ENCODE results near the gene PCAT7.
"Not testable (repeated sequence)": the region's sequence is repeated elsewhere in the genome, so short reads cannot be mapped to it uniquely, and the experiment has no call there.

Gene PCAT7

DNA sequence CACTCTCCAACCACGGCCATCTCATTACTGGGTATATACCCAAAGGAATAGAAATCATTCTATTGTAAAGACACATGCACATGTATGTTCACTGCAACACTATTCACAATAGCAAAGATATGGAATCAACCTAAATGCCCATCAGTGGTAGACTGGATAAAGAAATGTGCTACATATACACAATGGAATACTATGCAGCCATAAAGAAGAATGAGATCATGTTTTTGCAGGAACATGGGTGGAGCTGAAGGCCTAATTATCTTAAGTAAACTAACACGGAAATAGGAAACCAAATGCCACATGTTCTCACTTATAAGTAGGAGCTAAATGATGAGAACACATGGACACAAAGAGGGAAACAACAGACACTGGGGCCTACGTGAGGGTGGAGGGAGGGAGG, 9.4 kb downstream of the PCAT7 start:
- not testable (repeated sequence) for DNase-seq

DNA sequence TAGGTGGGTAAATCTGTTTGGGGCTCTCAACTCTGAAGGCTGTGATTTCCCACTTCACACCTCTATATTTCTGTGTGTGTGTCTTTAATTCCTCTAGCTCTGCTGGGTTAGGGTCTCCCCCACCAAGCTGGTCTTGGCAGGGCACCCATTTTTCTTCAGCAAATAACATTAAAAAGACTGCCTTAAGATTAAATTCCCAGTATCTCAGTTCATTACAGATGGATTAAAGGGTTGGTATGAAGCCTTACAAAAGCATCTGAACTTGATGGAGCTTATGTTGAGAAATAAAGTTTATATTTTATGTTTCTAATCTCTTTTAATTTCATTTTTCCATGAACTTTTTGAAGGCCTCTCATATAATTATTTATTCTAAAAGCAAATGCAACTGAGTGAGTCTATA, 11.7 kb downstream of the PCAT7 start:
- no peak for DNase-seq

DNA sequence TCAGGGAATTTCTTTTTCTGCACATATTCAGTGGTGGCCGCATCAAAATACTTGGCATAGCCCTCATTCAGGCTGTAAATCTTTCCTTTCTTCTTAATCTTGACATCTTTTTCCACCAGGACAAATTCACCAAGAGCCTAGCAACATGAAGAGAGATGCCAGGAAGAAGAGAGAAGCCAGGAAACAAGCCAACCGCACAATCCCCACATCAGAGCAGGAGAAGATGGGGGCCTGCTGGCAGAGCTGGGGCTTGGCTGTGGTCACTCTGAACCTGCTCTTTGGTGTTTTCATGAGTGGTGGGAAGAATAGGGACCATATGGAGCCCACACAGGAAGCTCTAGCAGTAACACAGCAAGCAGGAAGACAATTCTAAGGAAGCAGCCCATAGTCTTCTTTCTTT, 12.4 kb downstream of the PCAT7 start:
- no peak for DNase-seq

DNA sequence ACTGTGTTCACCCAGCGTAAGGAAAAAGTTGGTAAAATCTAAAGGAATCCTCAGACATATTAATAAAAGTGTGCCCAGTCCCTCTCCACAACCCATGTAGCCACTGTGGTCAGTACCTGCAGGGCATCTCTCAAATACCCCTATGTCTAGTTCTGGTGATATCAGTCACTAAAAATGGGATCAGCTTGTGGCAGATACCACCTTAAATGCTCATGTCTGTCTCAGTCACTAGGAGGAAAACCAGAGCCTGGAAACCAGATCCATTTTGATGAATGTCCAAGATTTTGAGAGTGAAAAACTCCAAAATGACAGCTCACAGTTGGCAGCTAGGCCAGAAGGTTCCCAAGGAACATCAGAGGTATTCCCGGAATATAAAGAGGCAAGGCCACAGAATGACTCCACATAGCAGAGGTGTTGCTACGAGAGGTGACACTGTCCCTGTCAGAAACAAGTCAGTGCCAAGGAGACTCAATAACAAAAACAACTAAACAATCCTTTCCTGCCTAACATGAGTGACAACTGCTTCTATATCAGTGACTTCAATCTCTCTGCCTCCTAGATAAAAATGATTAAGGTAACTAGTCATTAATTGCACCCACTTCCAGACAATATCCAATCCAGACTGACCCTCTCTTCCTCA, 13.5 kb downstream of the PCAT7 start:
- no peak for DNase-seq

- DNase-seq, result no peak
Observed at GRCh38 chr9:94568972-94569712, 14.3 kb downstream of the PCAT7 start.

DNA sequence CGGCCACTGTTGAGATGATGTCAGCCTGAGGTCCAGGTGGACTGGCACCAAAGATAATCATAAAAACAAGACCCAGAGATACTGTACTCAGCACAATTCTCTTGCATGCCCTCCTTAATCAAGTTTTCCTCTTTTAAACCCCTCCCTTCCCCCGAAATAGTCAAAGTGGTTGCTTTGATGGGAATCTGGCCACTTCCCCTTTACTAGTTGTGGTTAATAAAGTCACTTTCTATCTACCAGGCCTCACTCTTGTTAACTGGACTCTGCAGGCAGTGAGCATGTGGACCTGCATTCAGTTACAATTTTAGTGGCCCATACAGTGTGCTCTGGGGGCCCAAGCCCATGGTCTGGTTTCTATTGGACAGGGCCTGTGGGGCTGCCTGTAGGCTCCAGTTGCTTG, 21.2 kb downstream of the PCAT7 start:
- DNase-seq, result no peak

DNA sequence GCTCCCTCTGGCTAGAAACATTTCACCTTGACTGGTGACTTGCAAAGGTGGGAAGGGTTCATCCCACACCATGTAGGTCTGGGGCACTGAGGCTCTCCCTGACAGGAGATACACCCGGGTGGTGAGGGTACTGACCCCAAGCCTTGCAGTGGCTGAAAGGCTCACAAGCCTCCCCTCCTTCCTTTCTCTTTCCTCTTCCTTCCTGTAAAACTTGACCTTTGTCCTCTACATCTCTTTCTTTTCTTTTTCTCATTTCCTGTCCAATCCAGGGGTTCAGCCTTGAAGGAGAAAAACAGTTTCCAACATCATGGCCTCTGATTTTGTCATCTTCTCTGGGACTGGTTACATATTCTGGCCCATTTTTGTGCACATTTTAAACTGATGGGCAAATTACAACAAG, 22.2 kb downstream of the PCAT7 start:
- DNase-seq, result no peak

- no peak for DNase-seq
Observed at GRCh38 chr9:94577571-94577970, 22.7 kb downstream of the PCAT7 start.

DNA sequence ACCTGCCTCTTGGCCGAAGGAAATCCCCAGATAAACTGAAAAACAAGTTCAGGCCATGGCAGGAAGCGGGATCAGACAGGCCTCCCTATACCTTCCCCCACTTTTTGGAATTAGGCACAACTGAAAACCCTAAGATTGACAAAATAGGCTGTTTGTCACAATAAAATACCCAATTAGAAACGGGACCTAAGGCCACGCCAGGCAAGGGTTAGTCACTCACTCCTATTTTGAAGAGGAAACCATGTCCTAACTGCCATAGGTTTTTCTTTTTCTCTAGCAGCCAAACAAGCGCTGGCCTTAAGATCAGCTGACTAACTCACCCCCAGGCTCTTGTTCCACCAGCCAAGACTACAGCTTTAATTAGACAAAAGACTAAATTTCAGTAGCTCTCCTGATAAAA, 26.8 kb downstream of the PCAT7 start:
- no peak for DNase-seq

GRCh38 chr9:94584555-94584954, 29.7 kb downstream of the PCAT7 start:
- no peak for DNase-seq

DNA sequence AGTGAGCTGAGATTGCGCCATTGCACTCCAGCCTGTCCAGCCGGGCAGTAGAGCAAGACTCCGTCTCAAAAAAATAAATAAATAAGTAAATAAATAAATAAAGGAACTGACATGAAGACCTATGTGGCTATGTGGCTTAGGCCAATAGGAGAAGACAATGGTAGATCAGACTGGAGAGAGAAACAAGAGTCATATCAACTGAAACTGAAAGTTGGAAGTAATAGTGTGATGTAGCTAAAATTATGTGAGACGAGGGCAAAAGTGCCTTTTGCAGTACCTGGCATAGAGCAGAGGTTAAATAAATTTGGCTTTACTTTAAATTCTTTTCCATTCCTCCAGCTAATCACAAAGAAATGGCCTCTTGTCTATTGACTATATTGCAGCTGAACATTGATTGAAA, 31.4 kb downstream of the PCAT7 start:
- DNase-seq, result no peak

DNA sequence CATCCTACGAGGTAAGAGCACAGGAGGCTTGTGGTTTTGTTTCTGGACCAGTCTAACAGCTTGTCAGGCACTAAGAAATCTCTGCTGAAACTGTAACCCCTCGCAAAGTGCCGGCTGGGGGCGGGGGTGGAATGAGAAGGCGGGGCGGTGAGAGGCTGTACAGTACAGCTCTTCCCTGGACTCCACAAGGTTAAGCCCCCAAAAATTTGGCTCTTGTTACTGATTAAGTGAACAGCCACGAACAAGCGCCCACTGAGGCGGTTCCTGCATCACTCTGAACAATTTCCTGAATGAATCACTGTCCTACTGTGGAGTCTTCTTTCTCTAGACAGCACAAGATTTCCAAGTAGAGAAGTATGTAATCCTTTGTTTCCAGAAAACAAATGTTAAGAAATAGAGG, 31.9 kb downstream of the PCAT7 start:
- no peak for DNase-seq

DNA sequence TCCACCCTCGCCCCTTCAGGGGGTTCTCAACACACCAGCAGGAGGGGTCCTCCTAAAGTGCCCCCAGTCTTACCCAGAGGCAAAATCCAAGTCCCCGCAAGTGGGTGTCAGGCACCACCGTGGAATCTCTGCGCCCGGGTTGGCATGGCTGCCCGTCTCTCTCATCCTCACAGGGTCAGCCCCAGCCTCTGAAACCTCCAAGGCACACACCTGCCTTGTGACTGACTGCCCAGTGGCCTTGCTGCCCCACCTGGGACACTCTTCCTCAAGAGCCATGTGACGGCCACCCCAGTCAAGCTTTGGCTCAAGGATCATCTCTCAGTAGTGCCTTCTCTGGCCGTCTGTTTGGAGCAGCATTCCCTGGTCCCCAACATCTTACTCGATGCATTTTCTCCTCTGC, 33.8 kb downstream of the PCAT7 start:
- no peak for DNase-seq

GRCh38 chr9:94591046-94591545, 36.2 kb downstream of the PCAT7 start:
- DNase-seq, result not testable (repeated sequence)

DNA sequence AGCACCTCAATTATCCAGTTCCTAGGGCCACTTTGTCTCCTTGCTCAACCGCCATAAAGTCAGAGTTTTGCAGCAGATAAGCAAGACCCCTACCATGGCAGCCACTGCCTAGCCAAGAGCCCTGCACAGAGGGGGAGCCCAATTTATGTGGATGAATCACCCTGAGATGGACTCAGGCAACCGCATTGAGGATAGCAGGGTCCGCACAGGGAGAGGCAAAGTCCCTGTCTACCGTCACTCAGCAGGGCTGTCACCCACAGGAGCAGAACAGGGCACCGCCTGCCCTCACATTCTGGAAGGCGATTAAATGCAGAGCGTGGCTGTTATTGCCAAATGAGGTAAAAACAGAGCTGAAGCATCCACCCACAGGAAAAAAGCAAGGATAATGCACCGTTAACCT, 37.0 kb downstream of the PCAT7 start:
- no peak for DNase-seq

- DNase-seq, result not testable (repeated sequence)
Observed at GRCh38 chr9:94592683-94593082, 37.8 kb downstream of the PCAT7 start.

DNA sequence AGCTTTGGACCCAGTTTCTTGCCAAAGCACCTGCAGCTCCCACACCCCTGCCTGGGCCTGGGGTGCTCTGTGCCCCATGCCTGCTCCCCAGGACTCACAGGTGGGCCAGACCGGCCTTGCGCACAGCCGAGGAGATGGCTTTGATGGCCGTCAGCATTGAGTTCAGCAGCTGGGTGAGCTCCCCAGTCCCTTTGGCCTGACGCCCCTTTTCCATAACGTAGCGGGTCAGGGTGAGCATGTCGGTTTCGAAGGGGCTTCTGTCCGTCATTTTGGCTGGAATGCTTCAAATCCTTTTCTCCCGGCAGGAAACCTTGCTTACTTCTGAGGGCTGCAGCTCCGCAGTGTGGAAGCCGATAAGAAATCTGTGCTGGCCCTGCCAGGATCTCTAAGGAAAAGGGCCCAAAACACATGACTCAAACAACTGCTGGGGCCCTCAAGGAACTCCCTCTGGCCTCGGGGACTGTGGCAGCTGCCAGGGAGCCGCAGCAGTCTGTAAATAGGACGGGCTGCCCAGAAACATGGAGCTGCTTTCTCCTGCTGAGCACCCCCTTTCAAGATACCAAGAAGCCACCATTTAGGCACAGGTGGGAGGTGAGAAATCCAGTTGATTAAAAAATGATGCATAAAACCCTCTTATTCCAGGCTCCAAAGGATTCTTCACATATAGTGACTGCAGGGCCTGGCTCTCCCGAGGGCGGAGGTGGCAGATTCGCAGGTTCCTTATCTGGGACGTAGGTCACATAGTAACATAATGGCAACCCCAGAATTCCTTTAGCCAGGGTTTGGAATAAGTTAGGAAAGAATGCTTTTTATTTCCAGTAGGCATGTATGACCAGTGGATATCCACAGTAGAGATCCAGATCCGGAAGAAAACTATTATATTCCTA, 38.8 kb downstream of the PCAT7 start, which contains the start of gene FBP2:
FBP2 (minus strand) TSS at position 366 of the 887 bp plus-strand sequence; CDS start at position 268, 98 bp downstream.
- DNase-seq, result no peak

- DNase-seq, result no peak
Observed at GRCh38 chr9:94599102-94599501, 44.2 kb downstream of the PCAT7 start.

- DNase-seq, result no peak
Observed at GRCh38 chr9:94600258-94600657, 45.4 kb downstream of the PCAT7 start.

DNA sequence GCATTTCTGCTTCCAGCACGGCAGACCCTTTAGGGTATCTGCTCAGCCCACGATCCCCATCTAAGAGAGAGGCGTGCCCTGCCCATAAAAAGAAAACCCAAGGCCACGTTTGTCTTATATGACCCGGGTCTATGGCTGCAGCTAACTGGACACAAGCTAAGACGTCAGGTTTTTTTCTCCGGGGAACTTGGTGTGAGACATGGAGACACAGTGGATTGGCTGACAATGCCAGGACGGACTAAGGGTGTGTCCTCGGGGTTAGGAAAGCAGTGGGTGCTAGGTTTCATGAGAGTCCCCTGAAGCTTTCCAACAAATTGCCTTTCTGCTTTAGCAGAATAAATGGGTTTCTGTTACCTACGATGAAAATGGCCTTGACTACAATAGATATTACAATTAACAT, 45.8 kb downstream of the PCAT7 start:
- DNase-seq, result no peak

- no peak for DNase-seq
Observed at GRCh38 chr9:94602666-94603065, 47.8 kb downstream of the PCAT7 start.

- peak; percentile 40 for DNase-seq
Observed at GRCh38 chr9:94603259-94604160, 48.6 kb downstream of the PCAT7 start.

Measured in NCI-H510A treated with DMSO at 0.1 percent for 48 hours (cell line).